GM18861 (cell line): ENCODE results near the gene SP3.

Experiments used
- ATAC-seq: cut with Tn5 transposase; IDR thresholded peaks from one replicate; pipeline ENCODE4 v1.9.1; 2021; ENCODE audit not compliant: unreplicated experiment

Gene SP3

DNA sequence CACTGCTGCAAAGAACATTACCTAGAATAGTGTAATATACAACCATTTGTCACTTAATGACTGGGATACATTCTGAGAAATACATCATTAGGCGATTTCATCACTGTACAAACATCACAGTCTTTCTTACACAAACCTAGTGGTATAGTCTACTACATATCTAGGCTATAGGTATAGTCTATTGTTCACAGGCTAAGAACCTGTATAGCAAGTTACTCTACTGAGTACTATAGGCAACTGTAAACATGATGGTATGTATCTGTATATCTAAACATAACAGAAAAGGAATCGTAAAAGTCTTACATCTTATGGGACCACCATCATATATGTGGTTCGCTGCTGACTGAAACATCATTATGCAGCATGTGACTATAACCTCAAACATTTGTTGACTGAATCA, 21.4 kb downstream of the SP3 start:
- ATAC-seq = no peak

DNA sequence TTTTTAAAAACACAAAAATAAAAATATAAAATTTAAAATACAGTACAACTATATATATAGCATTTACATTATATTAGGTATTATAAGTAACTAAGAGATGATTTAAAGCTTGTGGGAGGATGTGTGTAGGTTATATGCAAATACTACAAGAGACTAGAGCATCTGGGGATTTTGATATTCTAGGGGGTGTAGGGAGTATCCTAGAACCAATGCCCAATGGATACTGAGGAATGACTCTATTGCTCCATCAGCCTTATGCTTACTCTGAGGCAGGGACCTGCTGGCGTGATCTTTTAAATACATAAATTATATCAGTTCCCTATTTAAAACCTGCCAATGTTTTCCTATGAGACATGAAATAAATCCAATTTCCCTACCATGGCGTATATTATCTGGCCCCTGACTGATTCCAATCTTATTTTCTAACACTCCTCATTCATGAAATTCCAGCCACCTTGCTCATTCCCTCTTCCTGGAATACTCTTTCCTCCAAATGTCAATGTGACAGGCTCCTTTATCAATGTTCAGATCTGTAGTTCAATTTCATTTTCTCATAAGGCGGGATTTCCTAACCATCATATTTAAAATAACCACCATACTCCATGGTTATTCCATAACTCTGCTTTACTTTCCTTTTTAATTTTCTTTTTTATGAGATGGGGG, 22.2 kb downstream of the SP3 start:
- no peak for ATAC-seq

DNA sequence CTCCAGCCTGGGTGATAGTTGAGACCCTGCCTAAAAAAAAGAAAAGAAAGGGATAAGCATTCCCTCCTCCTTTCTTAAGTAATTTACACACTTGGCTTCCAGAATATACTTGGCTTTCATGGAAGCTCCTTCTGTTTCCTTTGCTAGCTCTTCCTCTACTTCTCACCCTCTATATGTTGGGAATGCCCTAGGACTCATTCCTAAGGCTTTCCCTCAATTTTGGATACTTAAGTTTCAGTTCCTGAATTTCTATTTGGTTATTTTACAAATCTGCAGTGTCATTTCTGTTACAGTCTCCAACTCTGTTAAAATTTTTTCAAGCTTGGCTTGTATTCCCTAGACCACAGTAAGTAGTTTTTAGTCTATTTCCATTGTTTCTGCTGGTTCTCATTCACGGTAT, 23.6 kb downstream of the SP3 start:
- ATAC-seq = no peak

GRCh38 chr2:173940208-173941020, 24.8 kb downstream of the SP3 start:
- ATAC-seq = peak; percentile 8

DNA sequence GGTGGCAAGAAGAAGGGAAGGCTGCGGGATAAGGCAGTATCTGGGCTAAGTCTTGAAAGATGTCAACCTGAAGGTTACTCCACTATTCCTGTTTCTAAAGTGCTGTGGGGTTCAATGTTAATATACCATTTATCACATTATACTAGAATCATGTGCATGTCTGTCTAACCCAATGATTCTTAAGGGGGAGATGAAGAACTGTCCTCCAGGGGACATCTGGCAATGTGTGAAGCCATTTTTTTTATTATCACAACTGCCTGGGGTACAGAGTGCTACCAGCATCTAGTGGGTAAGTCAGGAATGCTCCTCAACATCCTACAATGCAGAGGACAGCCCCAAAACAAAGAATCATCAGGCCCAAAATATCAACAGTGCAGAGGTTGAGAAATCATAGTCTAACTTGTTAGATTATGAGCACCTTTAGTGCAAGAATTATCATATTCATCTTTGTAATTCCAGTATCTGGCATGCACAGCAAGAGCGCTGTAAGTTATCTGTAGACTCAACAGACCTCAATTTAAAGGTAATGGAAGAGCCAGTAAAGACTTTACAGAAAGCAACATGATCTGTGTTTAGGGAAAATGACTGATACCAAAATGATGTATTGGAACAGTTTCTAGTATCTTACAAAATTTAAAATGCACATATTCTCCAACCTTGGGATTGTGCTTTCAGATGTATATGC, 26.3 kb downstream of the SP3 start:
- ATAC-seq = no peak

- no peak for ATAC-seq
These were observed 29.9 kb downstream of the SP3 start for GRCh38 chr2:173935305-173935704.

DNA sequence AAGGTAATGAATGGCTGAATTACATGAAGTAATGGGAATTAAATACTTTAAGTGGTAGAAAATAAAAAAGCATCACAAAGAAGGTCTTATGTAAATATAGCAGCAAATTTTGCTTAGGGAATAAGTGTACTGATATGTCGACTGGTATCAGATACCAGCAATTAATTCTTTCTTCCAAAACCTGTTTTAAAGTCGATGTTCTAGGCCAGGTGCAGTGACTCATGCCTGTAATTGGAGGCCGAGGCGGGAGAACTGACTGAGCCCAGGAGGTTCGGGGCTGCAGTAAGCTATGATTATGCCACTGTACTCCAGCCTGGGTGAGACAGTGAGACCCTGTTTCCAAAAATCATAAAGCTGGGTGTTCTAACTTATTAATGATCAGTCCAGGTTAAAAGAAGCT, 30.3 kb downstream of the SP3 start:
- no peak for ATAC-seq

- no peak for ATAC-seq
These were observed 33.4 kb downstream of the SP3 start for GRCh38 chr2:173931751-173932150.

DNA sequence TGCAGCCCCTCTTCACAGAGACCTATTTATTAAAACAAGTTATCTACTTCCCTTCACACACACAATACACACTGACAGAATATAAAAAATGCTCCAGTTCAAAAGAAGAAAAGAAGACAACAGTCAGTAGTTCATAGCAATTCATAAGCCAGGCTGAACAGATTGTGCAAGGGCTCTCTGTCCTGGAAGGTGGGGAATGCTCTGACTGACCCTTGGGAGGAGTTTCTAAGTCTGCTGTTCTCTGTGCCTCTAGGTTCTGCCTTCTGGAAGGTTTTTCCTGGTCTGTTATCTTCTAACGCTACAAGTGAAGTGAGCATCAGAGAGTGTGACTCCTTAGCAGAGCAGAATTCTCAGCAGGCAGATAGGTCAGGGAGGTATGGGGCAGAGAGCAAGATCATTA, 35.7 kb downstream of the SP3 start:
- ATAC-seq = no peak

- ATAC-seq = no peak
These were observed 38.3 kb downstream of the SP3 start for GRCh38 chr2:173926875-173927274.

DNA sequence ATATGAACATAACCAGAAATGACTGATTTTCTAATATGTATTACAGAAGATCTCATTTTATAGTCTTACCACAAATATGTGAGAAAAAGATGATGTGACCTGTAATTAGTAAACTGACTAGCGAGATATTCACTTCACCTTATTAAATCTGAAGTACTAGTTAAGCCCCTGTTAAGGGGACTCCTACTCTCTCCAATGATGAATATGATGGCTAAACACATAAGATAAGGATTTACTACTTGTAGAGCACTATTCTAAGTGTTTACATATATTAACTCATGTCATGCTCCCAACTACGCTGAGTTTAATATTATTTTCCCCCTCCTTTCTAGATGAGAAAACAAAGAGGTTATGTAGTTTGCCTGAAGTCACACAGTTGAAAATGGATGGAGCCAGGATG, 40.9 kb downstream of the SP3 start:
- ATAC-seq = no peak

- no peak for ATAC-seq
These were observed 42.4 kb downstream of the SP3 start for GRCh38 chr2:173922760-173923159.

DNA sequence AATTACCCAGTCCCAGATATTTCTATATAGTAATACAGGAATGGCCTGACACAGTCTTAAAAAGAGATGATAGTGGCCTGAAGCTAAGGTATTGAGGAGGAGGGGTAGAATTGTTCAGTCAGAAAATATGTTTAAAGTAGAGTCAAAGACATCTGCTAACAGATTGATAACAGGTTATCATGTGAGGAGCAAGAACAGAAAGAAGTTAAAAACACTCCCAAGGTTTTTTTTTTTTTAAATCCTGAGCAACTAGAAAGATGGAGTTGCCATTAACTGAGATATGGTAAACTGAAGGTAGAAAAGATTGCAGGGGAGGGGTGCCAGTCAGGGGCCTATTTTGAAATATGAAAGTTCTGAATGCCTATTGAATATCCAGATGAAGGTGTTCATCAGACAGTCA, 43.1 kb downstream of the SP3 start:
- no peak for ATAC-seq

GRCh38 chr2:173914055-173914927, 50.9 kb downstream of the SP3 start:
- no peak for ATAC-seq

GRCh38 chr2:173909846-173910245, 55.3 kb downstream of the SP3 start:
- ATAC-seq = no peak

DNA sequence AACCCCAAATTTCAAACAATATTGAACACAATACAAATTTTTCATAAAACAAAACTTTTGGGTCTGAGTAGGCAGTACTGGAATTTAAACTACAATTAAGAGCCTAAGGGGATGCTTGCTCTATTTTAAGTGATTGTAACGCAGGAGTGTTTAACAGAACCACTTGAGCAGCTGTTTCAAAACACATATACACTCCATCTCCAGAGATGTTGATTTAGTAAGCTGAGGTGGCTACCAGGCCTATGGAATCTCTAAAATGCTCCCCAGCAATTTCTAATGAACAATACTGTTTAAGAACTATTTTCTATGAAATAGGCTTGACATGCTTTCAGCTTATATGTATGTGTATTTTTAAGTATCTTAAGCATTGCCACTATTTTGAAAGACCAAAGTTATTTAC, 58.5 kb downstream of the SP3 start:
- ATAC-seq = no peak

DNA sequence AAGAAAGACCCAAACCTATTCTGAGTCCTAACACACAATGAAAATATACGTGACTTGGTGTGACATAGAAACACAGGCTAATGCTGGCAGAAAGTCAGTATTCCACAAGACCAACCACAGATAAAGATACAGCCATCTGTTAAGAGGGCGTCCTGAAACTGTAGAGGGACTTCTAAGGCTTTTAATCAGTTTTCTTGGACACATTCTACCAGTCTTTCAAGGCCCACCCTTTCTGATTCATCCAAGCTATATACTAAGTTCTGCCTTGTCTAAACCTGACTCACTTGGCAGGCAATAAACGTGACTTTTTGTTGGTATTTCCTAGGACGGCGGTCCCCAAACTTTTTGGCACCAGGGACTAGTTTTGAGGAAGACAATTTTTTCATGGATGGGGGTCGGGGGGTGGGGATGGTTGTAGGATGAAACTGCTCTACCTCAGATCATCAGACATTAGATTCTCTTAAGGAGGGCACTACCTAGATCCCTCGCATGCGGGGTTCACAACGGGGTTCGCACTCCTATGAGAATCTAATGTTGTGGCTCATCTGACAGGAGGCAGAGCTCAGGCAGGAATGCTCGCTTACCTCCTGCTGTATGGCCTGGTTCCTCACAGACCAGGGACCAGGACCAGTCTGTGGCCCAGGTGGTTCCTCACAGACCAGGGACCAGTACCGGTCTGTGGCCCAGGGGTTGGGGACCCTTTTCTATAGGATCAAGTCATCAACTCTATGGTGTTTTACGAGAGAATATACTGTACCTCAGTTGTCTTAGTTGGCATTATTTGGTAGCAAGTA, 61.4 kb downstream of the SP3 start:
- no peak for ATAC-seq

DNA sequence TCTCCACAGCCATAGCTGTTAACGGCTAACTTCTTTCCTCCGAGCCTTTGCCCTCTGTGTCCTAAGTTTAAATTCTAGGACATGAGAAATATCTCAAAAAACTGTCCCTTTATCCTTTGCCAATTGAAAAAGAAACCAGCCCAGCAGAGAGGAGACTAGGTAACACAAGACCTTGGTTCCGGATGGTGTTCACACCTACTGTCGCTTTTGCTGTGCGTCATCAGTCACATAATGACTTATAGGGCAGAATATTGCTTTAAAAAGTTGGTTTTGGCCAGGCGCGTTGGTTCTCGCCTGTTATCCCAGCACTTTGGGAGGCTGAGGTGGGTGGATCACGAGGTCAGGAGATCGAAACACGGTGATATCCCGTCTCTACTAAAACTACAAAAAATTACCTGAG, 66.2 kb downstream of the SP3 start:
- peak; percentile 37 for ATAC-seq

GRCh38 chr2:173898178-173898668, 67.0 kb downstream of the SP3 start:
- peak; percentile 85 for ATAC-seq

- no peak for ATAC-seq
These were observed 68.4 kb downstream of the SP3 start for GRCh38 chr2:173896755-173897154.
